Measurements from ENCODE around the gene CCDC144A. TPM values are rescaled to one million over a fixed set of nuclear protein-coding genes. Genes with fewer than 3 reads are reported as not detected.

CCDC144A gene
- total RNA-seq, 1 experiment from 2014 or later = 1.9 TPM

DNA sequence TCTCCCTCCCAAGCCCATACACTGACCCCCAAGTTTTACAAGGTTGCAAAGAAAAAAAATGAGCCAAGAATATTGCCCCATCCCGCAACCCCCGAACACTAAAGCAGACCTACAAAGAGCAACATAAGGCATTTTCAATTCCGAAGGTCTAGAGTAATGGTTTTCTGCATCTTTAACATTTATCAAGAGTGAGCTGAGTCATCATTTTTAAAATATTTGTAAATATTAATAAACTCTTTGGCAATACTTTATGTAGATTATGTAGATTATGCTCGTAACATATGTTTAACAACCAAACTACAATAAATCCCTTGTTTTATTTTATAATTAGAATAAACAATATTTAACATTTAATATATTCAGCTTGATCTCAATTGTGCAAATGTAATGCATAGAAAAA, 37.8 kb upstream of the CCDC144A start:
- H4K91ac ChIP-seq (ENCODE audit: insufficient read length, low read depth, low read length) = no peak overlapping the region
- DNase-seq = no peak
- H3K4me2 ChIP-seq (ENCODE audit: insufficient read depth, insufficient read length, low read length) = peak overlapping the region; percentile 98
- no peak overlapping the region for H4K5ac ChIP-seq (ENCODE audit: insufficient read length, low read depth, low read length)
- peak overlapping the region in 1 of 2 experiments; percentile 85; a peak in 2 of 5 replicates for H3K4me3 Mint-ChIP-seq
- H4K20me1 ChIP-seq (ENCODE audit: control insufficient read depth, insufficient read depth, insufficient read length) = no peaks in the 10 kb centered on the region
- no peak overlapping the region for H3K56ac ChIP-seq (ENCODE audit: insufficient read length, low read depth, low read length)
- no peaks in the 10 kb centered on the region; the same call in 1 of the 2 replicates for H3K4me1 ChIP-seq (ENCODE audit: insufficient read depth, low read length)
- no peaks in the 10 kb centered on the region for H3K79me2 ChIP-seq (ENCODE audit: insufficient read depth, low read length)
- H3K27ac Mint-ChIP-seq = no peak overlapping the region; a peak in 1 of 7 replicates
- no peak overlapping the region for H3K23ac ChIP-seq (ENCODE audit: insufficient read length, low read depth, low read length)
- no peak overlapping the region for H3K18ac ChIP-seq (ENCODE audit: insufficient read length, low read depth, low read length)
- no peak overlapping the region for H3K9ac ChIP-seq (ENCODE audit: extremely low read depth, insufficient read length, low read length)
- no peak overlapping the region for H3K4ac ChIP-seq (ENCODE audit: low read depth, low read length)
- no peak overlapping the region for H2BK5ac ChIP-seq (ENCODE audit: insufficient read length, low read length)
- no peak overlapping the region for H2BK20ac ChIP-seq (ENCODE audit: low read depth, low read length, poor library complexity, severe bottlenecking)
- H3T11ph ChIP-seq (ENCODE audit: low read length) = no peak overlapping the region
- no peaks in the 10 kb centered on the region; the same call in 1 of the 2 replicates for H3K27me3 Mint-ChIP-seq (ENCODE audit: low read depth)
- no peak overlapping the region for H2BK12ac ChIP-seq (ENCODE audit: insufficient read length, low read depth, low read length)
- H2AFZ ChIP-seq (ENCODE audit: low read length) = no peak overlapping the region
- H3K23me2 ChIP-seq (ENCODE audit: insufficient read length, low read depth, low read length, poor library complexity, severe bottlenecking) = peaks cover 5% of the 10 kb centered on the region
- no peak overlapping the region for H4K8ac ChIP-seq (replicated peaks; ENCODE audit: insufficient read length, low read depth, low read length)
- H3K27ac ChIP-seq (ENCODE audit: insufficient read length, low read depth, low read length) = no peak overlapping the region
- no peak overlapping the region for H2BK15ac ChIP-seq (ENCODE audit: low read depth, low read length)
- TF ChIP-seq, protein P1, sequence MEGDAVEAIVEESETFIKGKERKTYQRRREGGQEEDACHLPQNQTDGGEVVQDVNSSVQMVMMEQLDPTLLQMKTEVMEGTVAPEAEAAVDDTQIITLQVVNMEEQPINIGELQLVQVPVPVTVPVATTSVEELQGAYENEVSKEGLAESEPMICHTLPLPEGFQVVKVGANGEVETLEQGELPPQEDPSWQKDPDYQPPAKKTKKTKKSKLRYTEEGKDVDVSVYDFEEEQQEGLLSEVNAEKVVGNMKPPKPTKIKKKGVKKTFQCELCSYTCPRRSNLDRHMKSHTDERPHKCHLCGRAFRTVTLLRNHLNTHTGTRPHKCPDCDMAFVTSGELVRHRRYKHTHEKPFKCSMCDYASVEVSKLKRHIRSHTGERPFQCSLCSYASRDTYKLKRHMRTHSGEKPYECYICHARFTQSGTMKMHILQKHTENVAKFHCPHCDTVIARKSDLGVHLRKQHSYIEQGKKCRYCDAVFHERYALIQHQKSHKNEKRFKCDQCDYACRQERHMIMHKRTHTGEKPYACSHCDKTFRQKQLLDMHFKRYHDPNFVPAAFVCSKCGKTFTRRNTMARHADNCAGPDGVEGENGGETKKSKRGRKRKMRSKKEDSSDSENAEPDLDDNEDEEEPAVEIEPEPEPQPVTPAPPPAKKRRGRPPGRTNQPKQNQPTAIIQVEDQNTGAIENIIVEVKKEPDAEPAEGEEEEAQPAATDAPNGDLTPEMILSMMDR (conservative IDR thresholded peaks at IDR 0.05) = no peak
- no peaks in the 10 kb centered on the region for H3K9me3 ChIP-seq (ENCODE audit: control insufficient read depth, low read depth, low read length)
- H2BK120ac ChIP-seq (ENCODE audit: low read depth, low read length, poor library complexity, severe bottlenecking) = no peak overlapping the region
- no peak overlapping the region for H3K14ac ChIP-seq (ENCODE audit: insufficient read depth, low read length)
- no peaks in the 10 kb centered on the region for H3K27me3 ChIP-seq (ENCODE audit: insufficient read depth, low read length)
- no CpG with 5 or more reads among the region's 4 CpGs for WGBS (ENCODE audit: extremely low coverage, insufficient read length, low lambda C conversion rate)
- H3K79me1 ChIP-seq (ENCODE audit: insufficient read depth, low read depth, low read length, poor library complexity, severe bottlenecking) = no peaks in the 10 kb centered on the region
- peaks cover 0 to 1% (median 0%) of the 10 kb centered on the region in 3 experiments; a peak in 2 of 7 replicates for H3K36me3 Mint-ChIP-seq (ENCODE audit: insufficient read depth in 1 of 3, low read depth in 3 of 3)
- H3K9me3 Mint-ChIP-seq = peaks cover 0 to under 1% of the 10 kb centered on the region in 2 experiments; a peak in 1 of 5 replicates
- H3K4me1 Mint-ChIP-seq = peaks cover 25 to 26% of the 10 kb centered on the region in 2 experiments
- no peak overlapping the region for H2AK5ac ChIP-seq (ENCODE audit: insufficient read length, low read length)

Measured in H9 (cell line).